ENCODE measurements around the gene CFAP299. TPM values are rescaled to one million over a fixed set of nuclear protein-coding genes. Genes with fewer than 3 reads are reported as not detected.

Gene CFAP299
- polyA plus RNA-seq, 2 of the 4 experiments (the other 2 are of a cell fraction) = not detected

- no peak for TF ChIP-seq HOXA7 (CRISPR knock-in tag; IDR thresholded peaks at IDR 0.05)
- no peak for TF ChIP-seq GATA3 (IDR thresholded peaks at IDR 0.05; ENCODE audit: borderline replicate concordance)
- no peak for TF ChIP-seq E2F6 (IDR thresholded peaks at IDR 0.05; ENCODE audit: borderline replicate concordance, low read depth)
- no peak for TF ChIP-seq NFE2L2 (conservative IDR thresholded peaks at IDR 0.05; ENCODE audit: low read length)
- TF ChIP-seq RNF2 (IDR thresholded peaks at IDR 0.05; ENCODE audit: borderline replicate concordance, low read depth) = no peak
These were observed 671.9 kb downstream of the CFAP299 start (continued) for GRCh38 chr4:81007417-81007816.

Other genes with a start within 250 kb of the CFAP299 start
- 0.08 and 0.14 TPM in 2 replicates for gene PRDM8, start 138.2 kb upstream of the CFAP299 start, polyA plus RNA-seq (2011; rRNA removed)
- 0.10 to 0.22 TPM (median 0.11 TPM) in 3 replicates for gene PRDM8, start 138.2 kb upstream of the CFAP299 start, polyA plus RNA-seq (2017; fragmentation: RNase III; extraction: RNeasy Plus Mini Kit Qiagen cat#74134 plus additional on column Dnase treatment)
- gene FGF5, start 69.1 kb upstream of the CFAP299 start, polyA plus RNA-seq (2011; rRNA removed) = 0.19 TPM in 1 of 2 replicates, not detected in the other
- gene FGF5, start 69.1 kb upstream of the CFAP299 start, polyA plus RNA-seq (2017; fragmentation: RNase III; extraction: RNeasy Plus Mini Kit Qiagen cat#74134 plus additional on column Dnase treatment) = 0.21 to 0.28 TPM (median 0.25 TPM) in 3 replicates

All from A549 (cell line).